ENCODE results near the gene PRR20B.
"Not testable (repeated sequence)": the region's sequence is repeated elsewhere in the genome, so short reads cannot be mapped to it uniquely, and the experiment has no call there.

- not testable (repeated sequence) for TF ChIP-seq CTCF (IDR thresholded peaks at IDR 0.05); RNF2 (IDR thresholded peaks at IDR 0.05; ENCODE audit: borderline replicate concordance, low read depth); RCOR1 (IDR thresholded peaks at IDR 0.05; ENCODE audit: low read depth, low read length); ZFP36 (IDR thresholded peaks at IDR 0.05; ENCODE audit: borderline replicate concordance, partially characterized antibody); SMC3 (IDR thresholded peaks at IDR 0.05); ZC3H11A (IDR thresholded peaks at IDR 0.05)
Observed at GRCh38 chr13:57148106-57148505, 818 bp downstream of the PRR20B start.

Data from A549 (cell line).